H9 (cell line): ENCODE data around the gene MRPS23. TPM values are rescaled to one million over a fixed set of nuclear protein-coding genes. Genes with fewer than 3 reads are reported as not detected.

Experiments used
- DNase-seq: peaks from one replicate; pipeline ENCODE4 v3.0.0-alpha.2; 2017
- H2AFZ ChIP-seq: one replicate; pipeline ENCODE4 v1.6.1; 2013; ENCODE audit warnings: mild to moderate bottlenecking, low read length, control low read depth, moderate library complexity
- H2AK5ac ChIP-seq: 2 replicates; pipeline ENCODE4 v1.6.1; 2013; ENCODE audit warnings: low read length, control low read depth, mixed read lengths; ENCODE audit not compliant: insufficient read length
- H2BK120ac ChIP-seq: one replicate; pipeline ENCODE4 v1.6.1; 2013; ENCODE audit warnings: low read depth, mild to moderate bottlenecking, low read length, control low read depth, inconsistent platforms; ENCODE audit not compliant: poor library complexity, severe bottlenecking
- H2BK12ac ChIP-seq: 2 replicates; pipeline ENCODE4 v1.6.1; 2013; ENCODE audit warnings: low read length, control low read depth, mixed read lengths, low read depth; ENCODE audit not compliant: insufficient read length
- H2BK15ac ChIP-seq: 2 replicates; pipeline ENCODE4 v1.6.1; 2013; ENCODE audit warnings: low read depth, low read length, control low read depth
- H2BK20ac ChIP-seq: one replicate; pipeline ENCODE4 v1.6.1; 2013; ENCODE audit warnings: low read depth, mild to moderate bottlenecking, low read length, control low read depth, inconsistent platforms; ENCODE audit not compliant: poor library complexity, severe bottlenecking
- H2BK5ac ChIP-seq: 2 replicates; pipeline ENCODE4 v1.6.1; 2013; ENCODE audit warnings: low read length, control low read depth, mixed read lengths; ENCODE audit not compliant: insufficient read length
- H3K14ac ChIP-seq: 2 replicates; pipeline ENCODE4 v1.6.1; 2013; ENCODE audit warnings: low read length, control low read depth; ENCODE audit not compliant: insufficient read depth
- H3K18ac ChIP-seq: 2 replicates; pipeline ENCODE4 v1.6.1; 2013; ENCODE audit warnings: low read depth, mild to moderate bottlenecking, mixed read lengths, low read length, control low read depth; ENCODE audit not compliant: insufficient read length
- H3K23ac ChIP-seq: 2 replicates; pipeline ENCODE4 v1.6.1; 2013; ENCODE audit warnings: low read length, control low read depth, mixed read lengths, low read depth; ENCODE audit not compliant: insufficient read length
- H3K23me2 ChIP-seq: 2 replicates; pipeline ENCODE4 v1.6.1; 2013; ENCODE audit warnings: low read depth, mild to moderate bottlenecking, mixed read lengths, low read length, control low read depth; ENCODE audit not compliant: insufficient read length, poor library complexity, severe bottlenecking
- H3K27ac ChIP-seq: 2 replicates; pipeline ENCODE4 v1.5.1; 2013; ENCODE audit warnings: low read length, control low read depth, mixed read lengths, low read depth; ENCODE audit not compliant: insufficient read length
- H3K27me3 ChIP-seq: 2 replicates; pipeline ENCODE4 v1.6.1; 2013; ENCODE audit warnings: low read length, control low read depth, inconsistent platforms; ENCODE audit not compliant: insufficient read depth
- H3K4ac ChIP-seq: 2 replicates; pipeline ENCODE4 v1.6.1; 2013; ENCODE audit warnings: low read depth, mild to moderate bottlenecking, control low read depth, inconsistent platforms, low read length, moderate library complexity
- H3K4me1 ChIP-seq: 2 replicates; pipeline ENCODE4 v1.6.1; 2013; ENCODE audit warnings: low read length, control low read depth, inconsistent platforms; ENCODE audit not compliant: insufficient read depth
- H3K4me2 ChIP-seq: 2 replicates; pipeline ENCODE4 v1.6.1; 2013; ENCODE audit warnings: low read length, control low read depth, mixed read lengths; ENCODE audit not compliant: insufficient read length, insufficient read depth
- H3K56ac ChIP-seq: 2 replicates; pipeline ENCODE4 v1.6.1; 2013; ENCODE audit warnings: low read depth, mild to moderate bottlenecking, mixed read lengths, low read length, control low read depth; ENCODE audit not compliant: insufficient read length
- H3K79me1 ChIP-seq: 2 replicates; pipeline ENCODE4 v1.6.1; 2013; ENCODE audit warnings: low read depth, mild to moderate bottlenecking, moderate library complexity, low read length, control low read depth, inconsistent platforms; ENCODE audit not compliant: insufficient read depth, poor library complexity, severe bottlenecking
- H3K79me2 ChIP-seq: 2 replicates; pipeline ENCODE4 v1.6.1; 2013; ENCODE audit warnings: low read length, control low read depth, inconsistent platforms; ENCODE audit not compliant: insufficient read depth
- H3K9ac ChIP-seq: 2 replicates; pipeline ENCODE4 v1.6.1; 2013; ENCODE audit warnings: low read length, control low read depth, mixed read lengths; ENCODE audit not compliant: insufficient read length; ENCODE audit errors: extremely low read depth
- H3K9me3 ChIP-seq: one replicate; pipeline ENCODE4 v1.6.1; 2013; ENCODE audit warnings: low read depth, low read length, inconsistent platforms; ENCODE audit not compliant: control insufficient read depth
- H3T11ph ChIP-seq: one replicate; pipeline ENCODE4 v1.6.1; 2013; ENCODE audit warnings: mild to moderate bottlenecking, low read length, control low read depth, inconsistent platforms
- H4K20me1 ChIP-seq: one replicate; pipeline ENCODE4 v1.6.1; 2013; ENCODE audit not compliant: control insufficient read depth, insufficient read length, insufficient read depth
- H4K5ac ChIP-seq: 2 replicates; pipeline ENCODE4 v1.6.1; 2013; ENCODE audit warnings: low read depth, mild to moderate bottlenecking, mixed read lengths, low read length, control low read depth; ENCODE audit not compliant: insufficient read length
- H4K8ac ChIP-seq: replicated peaks from 2 replicates; pipeline ENCODE4 v1.6.1; 2013; ENCODE audit warnings: low read length, control low read depth, mixed read lengths, low read depth; ENCODE audit not compliant: insufficient read length
- H4K91ac ChIP-seq: 2 replicates; pipeline ENCODE4 v1.6.1; 2013; ENCODE audit warnings: low read depth, mild to moderate bottlenecking, moderate library complexity, mixed read lengths, low read length, control low read depth; ENCODE audit not compliant: insufficient read length
- H3K27ac Mint-ChIP-seq, 3 experiments: 2 replicates in 2 of 3; 3 replicates in 1 of 3; pipeline ENCODE4 v1.8.0; 2020 to 2021; ENCODE audit warnings: mixed read lengths in 3 of 3, mild to moderate bottlenecking in 1 of 3, moderate library complexity in 1 of 3
- H3K27me3 Mint-ChIP-seq: 2 replicates; pipeline ENCODE4 v1.8.0; 2021; ENCODE audit warnings: low read depth, mild to moderate bottlenecking, moderate library complexity, mixed read lengths
- H3K36me3 Mint-ChIP-seq, 3 experiments: 2 replicates in 2 of 3; 3 replicates in 1 of 3; pipeline ENCODE4 v1.8.0; 2020 to 2021; ENCODE audit warnings: low read depth in 3 of 3, mixed read lengths in 3 of 3; ENCODE audit not compliant: insufficient read depth in 1 of 3
- H3K4me1 Mint-ChIP-seq, 2 experiments: 2 replicates each; pipeline ENCODE4 v1.8.0; 2020; ENCODE audit warnings: mixed read lengths in 2 of 2
- H3K4me3 Mint-ChIP-seq, 2 experiments: 2 replicates in 1 of 2; 3 replicates in 1 of 2; pipeline ENCODE4 v1.8.0; 2020 to 2021; ENCODE audit warnings: mild to moderate bottlenecking in 2 of 2, mixed read lengths in 2 of 2, moderate library complexity in 1 of 2
- H3K9me3 Mint-ChIP-seq, 2 experiments: 2 replicates in 1 of 2; 3 replicates in 1 of 2; pipeline ENCODE4 v1.8.0; 2020; ENCODE audit warnings: mild to moderate bottlenecking in 2 of 2, mixed read lengths in 2 of 2, moderate library complexity in 1 of 2
- WGBS: extraction: QIAGEN DNeasy Blood & Tissue Kit; methylation state at CpG from one replicate; pipeline ENCODE4 v1.1.7; 2013; ENCODE audit warnings: missing lambda C conversion rate, low lambda C conversion rate, mixed read lengths; ENCODE audit not compliant: insufficient read length; ENCODE audit errors: extremely low coverage; 5-methylcytosine and 5-hydroxymethylcytosine counted together
- total RNA-seq: library from RNA; stranded (reverse); gene quantifications from 2 replicates; pipeline ENCODE4 v1.2.1, GENCODE V29; 2021
- TF ChIP-seq, protein P1 (sequence below): fragments of 200-600 bp; sonication (generic); conservative IDR thresholded peaks from 3 replicates; pipeline ENCODE4 v1.8.0; 2021; ENCODE audit warnings: antibody characterized with exemption, mild to moderate bottlenecking

MRPS23 gene
- total RNA-seq, 1 experiment from 2014 or later, result 62.0 TPM

DNA sequence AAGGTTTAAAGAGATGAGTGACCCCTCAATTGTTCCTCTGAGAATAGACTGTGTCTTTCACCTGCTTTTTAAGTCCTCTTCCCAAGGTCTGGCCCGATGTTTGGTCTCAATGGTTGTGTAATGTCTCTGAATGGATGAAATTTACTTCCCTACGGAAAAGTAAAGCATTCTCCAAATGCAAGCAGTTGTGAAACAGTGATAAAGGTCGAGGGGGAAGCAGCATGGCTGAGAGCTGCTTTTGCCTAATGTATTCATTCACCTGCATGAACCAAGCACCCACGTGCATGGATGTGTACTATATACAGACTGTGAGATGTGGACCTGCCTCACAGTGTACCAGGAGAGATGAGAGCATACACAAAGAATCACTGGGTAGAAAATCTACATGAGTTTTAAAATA is 11.4 kb downstream of the MRPS23 start:
- Histone ChIP-seq H3K4me1 (no peaks in the 10 kb centered on the region; the same call in 1 of the 2 replicates), H2BK20ac (no peak overlapping the region), H3K9ac (no peak overlapping the region), H3K23me2 (no peaks in the 10 kb centered on the region), H2BK12ac (no peak overlapping the region), H3K23ac (no peak overlapping the region), H3K56ac (no peak overlapping the region), H3K79me2 (no peaks in the 10 kb centered on the region), H4K91ac (no peak overlapping the region), H3K18ac (no peak overlapping the region), H3K14ac (no peak overlapping the region), H3T11ph (no peak overlapping the region), H3K79me1 (no peaks in the 10 kb centered on the region), H3K4me2 (no peak overlapping the region), H4K5ac (no peak overlapping the region), H2BK120ac (no peak overlapping the region), H2BK15ac (no peak overlapping the region), H2AFZ (no peak overlapping the region), H3K9me3 (no peaks in the 10 kb centered on the region), H3K27ac (no peak overlapping the region), H3K4ac (no peak overlapping the region), H4K20me1 (no peaks in the 10 kb centered on the region), H2AK5ac (no peak overlapping the region), H3K27me3 (no peaks in the 10 kb centered on the region), H4K8ac (no peak overlapping the region), H2BK5ac (no peak overlapping the region)
- WGBS, result no CpG with 5 or more reads among the region's 4 CpGs
- no peaks in the 10 kb centered on the region for H3K27me3 Mint-ChIP-seq
- H3K9me3 Mint-ChIP-seq, result no peaks in the 10 kb centered on the region
- H3K4me1 Mint-ChIP-seq, result peaks cover 7% of the 10 kb centered on the region in 2 experiments
- TF ChIP-seq, protein P1, sequence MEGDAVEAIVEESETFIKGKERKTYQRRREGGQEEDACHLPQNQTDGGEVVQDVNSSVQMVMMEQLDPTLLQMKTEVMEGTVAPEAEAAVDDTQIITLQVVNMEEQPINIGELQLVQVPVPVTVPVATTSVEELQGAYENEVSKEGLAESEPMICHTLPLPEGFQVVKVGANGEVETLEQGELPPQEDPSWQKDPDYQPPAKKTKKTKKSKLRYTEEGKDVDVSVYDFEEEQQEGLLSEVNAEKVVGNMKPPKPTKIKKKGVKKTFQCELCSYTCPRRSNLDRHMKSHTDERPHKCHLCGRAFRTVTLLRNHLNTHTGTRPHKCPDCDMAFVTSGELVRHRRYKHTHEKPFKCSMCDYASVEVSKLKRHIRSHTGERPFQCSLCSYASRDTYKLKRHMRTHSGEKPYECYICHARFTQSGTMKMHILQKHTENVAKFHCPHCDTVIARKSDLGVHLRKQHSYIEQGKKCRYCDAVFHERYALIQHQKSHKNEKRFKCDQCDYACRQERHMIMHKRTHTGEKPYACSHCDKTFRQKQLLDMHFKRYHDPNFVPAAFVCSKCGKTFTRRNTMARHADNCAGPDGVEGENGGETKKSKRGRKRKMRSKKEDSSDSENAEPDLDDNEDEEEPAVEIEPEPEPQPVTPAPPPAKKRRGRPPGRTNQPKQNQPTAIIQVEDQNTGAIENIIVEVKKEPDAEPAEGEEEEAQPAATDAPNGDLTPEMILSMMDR, result no peak
- no peak for DNase-seq
- H3K36me3 Mint-ChIP-seq, result peaks cover 10 to 35% (median 19%) of the 10 kb centered on the region in 3 experiments; a peak in 6 of 7 replicates
- H3K4me3 Mint-ChIP-seq, result no peak overlapping the region
- H3K27ac Mint-ChIP-seq, result no peak overlapping the region
